RWPE1 (cell line): Measurements from ENCODE around the gene PLA2G6.

Experiments used
- CTCF ChIA-PET: fragments of 350-600 bp; sonication (Branson Sonifier 250); formaldehyde crosslinking; extraction: SDS; loops from one replicate; lab custom pipeline; 2021; lab: Yijun Ruan, JAX
- POLR2A ChIA-PET: fragments of 400-600 bp; formaldehyde crosslinking; extraction: SDS; loops from one replicate; lab custom pipeline; 2020; ENCODE audit warnings: antibody characterized with exemption; ENCODE audit not compliant: low non-redundant PET; lab: Yijun Ruan, JAX
- DNase-seq: peaks from one replicate; pipeline ENCODE4 v3.0.0; 2012; ENCODE audit warnings: low spot score
- H3K27ac ChIP-seq: fragments of 450-650 bp; 2 replicates; pipeline ENCODE4 v1.5.1; 2017
- TF ChIP-seq, protein P1 (sequence below): fragments of 450-650 bp; conservative IDR thresholded peaks from 2 replicates; pipeline ENCODE4 v1.5.1; 2017; ENCODE audit warnings: low read depth, mild to moderate bottlenecking

The PLA2G6 gene

DNA sequence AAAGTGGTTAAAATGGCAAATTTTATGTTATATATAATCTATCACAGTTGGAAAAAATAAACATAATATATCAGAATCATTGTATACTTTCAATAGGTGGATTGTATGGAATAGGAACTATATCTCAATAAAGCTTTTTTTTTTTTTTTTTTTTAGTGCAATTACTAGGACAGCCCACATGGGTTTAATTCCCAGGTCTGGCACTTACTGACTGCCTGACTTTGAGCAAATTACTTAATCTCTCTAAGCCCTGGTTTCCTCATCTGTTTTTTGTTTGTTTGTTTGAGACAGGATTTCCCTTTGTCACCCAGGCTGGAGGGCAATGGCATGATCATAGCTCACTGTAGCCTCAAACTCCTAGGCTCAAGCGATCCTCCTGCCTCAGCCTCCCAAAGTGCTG is 45.0 kb downstream of the PLA2G6 start:
- H3K27ac ChIP-seq: peak overlapping the region; percentile 79
- TF ChIP-seq, protein P1, sequence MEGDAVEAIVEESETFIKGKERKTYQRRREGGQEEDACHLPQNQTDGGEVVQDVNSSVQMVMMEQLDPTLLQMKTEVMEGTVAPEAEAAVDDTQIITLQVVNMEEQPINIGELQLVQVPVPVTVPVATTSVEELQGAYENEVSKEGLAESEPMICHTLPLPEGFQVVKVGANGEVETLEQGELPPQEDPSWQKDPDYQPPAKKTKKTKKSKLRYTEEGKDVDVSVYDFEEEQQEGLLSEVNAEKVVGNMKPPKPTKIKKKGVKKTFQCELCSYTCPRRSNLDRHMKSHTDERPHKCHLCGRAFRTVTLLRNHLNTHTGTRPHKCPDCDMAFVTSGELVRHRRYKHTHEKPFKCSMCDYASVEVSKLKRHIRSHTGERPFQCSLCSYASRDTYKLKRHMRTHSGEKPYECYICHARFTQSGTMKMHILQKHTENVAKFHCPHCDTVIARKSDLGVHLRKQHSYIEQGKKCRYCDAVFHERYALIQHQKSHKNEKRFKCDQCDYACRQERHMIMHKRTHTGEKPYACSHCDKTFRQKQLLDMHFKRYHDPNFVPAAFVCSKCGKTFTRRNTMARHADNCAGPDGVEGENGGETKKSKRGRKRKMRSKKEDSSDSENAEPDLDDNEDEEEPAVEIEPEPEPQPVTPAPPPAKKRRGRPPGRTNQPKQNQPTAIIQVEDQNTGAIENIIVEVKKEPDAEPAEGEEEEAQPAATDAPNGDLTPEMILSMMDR: no peak
- ChIA-PET CTCF (no interaction called here), POLR2A (no interaction called here)
- DNase-seq: no peak

DNA sequence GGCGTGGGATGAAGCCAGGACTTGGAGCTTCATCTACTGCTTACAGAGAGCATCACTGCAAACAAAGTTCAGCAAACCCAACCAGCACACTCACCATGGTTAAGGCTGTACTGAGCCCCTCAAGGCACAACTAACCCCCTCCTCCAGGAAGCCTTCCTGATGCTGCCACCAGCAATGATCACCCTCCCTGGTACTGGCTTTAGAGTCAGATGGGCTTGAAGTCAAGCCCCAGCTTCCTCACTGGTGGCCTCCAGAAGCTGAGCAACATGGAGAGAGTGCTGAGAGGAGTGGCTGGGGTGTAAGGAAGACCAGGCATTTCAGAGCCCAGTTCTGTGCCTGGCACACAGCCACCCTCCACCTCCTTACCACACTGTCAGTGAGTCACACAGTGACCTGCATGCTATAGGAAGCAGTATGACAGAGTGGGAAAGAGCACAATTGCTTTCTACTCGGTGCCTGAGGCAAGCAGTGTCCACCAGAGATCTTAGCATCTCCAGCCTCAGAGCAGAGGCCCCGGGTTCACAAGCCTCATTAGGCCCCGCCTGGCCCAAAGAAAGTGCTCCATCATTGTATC is 46.4 kb downstream of the PLA2G6 start:
- ChIA-PET CTCF (interaction anchor here (1.1 kb wide), 1 partner anchor 11 kb away, joined by 3 read pairs; no protein-coding TSS in a partner anchor), POLR2A (no interaction called here)
- TF ChIP-seq, protein P1: no peak
- peak; percentile 79 for DNase-seq
- H3K27ac ChIP-seq: peak overlapping the region; percentile 79

DNA sequence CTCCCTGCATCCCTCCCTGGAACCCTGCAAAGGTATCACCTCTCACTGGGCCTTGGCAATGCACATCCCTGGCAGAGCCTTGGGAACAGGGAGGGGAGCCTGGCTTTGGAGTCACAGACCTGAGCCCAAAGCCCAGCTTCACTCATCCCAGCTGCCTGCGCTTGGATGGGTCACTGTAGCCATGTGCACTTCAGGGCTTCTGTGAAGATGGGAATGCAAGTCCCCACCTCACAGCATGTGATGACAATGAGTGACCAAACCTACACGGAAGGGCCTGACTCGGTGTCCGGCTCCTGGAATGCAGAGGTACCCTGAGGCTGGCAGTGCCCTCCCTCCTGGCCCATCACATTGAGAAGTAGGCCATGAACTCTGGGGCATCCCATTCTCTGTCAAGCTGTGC is 48.3 kb downstream of the PLA2G6 start:
- ChIA-PET CTCF (interaction anchor here (0.6 kb wide), 1 partner anchor 203 kb away, joined by 3 read pairs; no protein-coding TSS in a partner anchor), POLR2A (no interaction called here)
- peak overlapping the region; percentile 79 for H3K27ac ChIP-seq
- DNase-seq: no peak
- TF ChIP-seq, protein P1: no peak

DNA sequence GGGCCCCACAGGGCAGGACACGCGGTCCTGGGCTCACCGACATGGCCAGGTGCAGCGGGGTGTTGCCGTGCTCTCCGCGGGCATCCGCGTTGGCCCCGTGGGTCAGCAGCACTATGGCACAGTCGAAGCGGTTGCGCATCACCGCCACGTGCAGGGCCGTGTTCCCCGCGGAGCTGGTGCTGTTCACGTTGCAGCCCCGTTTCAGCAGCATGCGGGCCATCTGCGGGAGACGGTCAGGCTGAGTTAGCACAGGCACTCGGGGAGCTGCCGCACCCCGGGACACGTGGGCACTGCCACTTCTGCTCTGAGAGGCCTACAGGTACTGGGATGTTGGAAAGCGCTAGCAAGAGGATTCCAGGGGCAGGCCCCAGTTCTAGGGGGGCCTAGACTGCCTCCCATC is 48.8 kb downstream of the PLA2G6 start:
- no peak for DNase-seq
- TF ChIP-seq, protein P1: no peak
- POLR2A ChIA-PET: no interaction called here
- peak overlapping the region; percentile 79 for H3K27ac ChIP-seq
- CTCF ChIA-PET: interaction anchor here (0.6 kb wide), 1 partner anchor 127 kb away, joined by 3 read pairs; no protein-coding TSS in a partner anchor

DNA sequence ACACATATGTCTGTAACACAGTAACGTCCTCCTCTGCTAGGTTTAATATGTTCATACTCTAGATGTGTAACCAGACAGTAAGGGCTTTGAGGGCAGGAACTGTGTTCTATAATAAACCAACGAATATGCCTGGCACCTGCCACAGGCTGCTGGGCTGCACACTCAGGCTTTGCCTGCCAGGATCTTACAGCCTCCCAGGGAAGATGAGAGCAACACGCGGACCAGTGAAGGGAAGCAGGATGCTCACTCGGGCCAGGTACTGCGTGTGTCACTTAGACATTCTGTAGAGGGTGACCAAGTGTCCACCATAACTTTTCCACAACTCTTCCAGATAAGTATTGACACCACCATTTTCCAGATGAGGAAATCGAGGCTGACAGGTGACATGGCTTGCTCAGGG is 49.5 kb downstream of the PLA2G6 start:
- TF ChIP-seq, protein P1: no peak
- CTCF ChIA-PET: no interaction called here
- no peak overlapping the region for H3K27ac ChIP-seq
- POLR2A ChIA-PET: no interaction called here
- DNase-seq: no peak

DNA sequence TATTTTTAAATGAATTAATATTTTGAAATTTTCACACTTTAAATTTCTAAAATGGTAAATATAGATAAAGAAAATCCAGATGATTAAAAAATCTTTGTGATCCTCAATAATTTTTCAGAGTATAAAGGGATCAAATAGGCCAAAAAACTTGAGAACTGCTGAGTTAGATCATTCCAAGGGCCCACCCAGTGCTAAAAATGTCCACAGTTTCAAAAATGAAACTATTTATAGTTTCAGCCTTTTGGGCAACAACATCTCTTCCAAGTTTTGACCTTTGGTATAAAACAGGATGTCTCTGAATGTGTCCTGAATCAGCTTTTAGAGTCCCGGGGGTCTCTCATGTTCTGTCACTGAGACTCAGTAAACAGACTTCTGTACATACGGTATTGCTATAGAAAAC is 50.2 kb downstream of the PLA2G6 start:
- TF ChIP-seq, protein P1: no peak
- no peak overlapping the region for H3K27ac ChIP-seq
- CTCF ChIA-PET: no interaction called here
- DNase-seq: no peak
- POLR2A ChIA-PET: no interaction called here
